Measurements from ENCODE around the gene DAG1. TPM values are rescaled to one million over a fixed set of nuclear protein-coding genes. Genes with fewer than 3 reads are reported as not detected.

The DAG1 gene
- total RNA-seq, 1 experiment from 2014 or later: 135 TPM

- no peak for DNase-seq (ENCODE audit: low spot score)
Observed at GRCh38 chr3:49518016-49518415, 47.9 kb downstream of the DAG1 start.

GRCh38 chr3:49518441-49518840, 48.4 kb downstream of the DAG1 start:
- no peak for DNase-seq (ENCODE audit: low spot score)

- DNase-seq (ENCODE audit: low spot score): no peak
Observed at GRCh38 chr3:49519296-49519695, 49.2 kb downstream of the DAG1 start.

- DNase-seq (ENCODE audit: low spot score): no peak
Observed at GRCh38 chr3:49519916-49520385, 49.9 kb downstream of the DAG1 start.

- no peak for DNase-seq (ENCODE audit: low spot score)
Observed at GRCh38 chr3:49523756-49524747, 54.0 kb downstream of the DAG1 start.

- no peak for DNase-seq (ENCODE audit: low spot score)
Observed at GRCh38 chr3:49529567-49529966, 59.5 kb downstream of the DAG1 start.

GRCh38 chr3:49530231-49530630, 60.2 kb downstream of the DAG1 start:
- no peak for DNase-seq (ENCODE audit: low spot score)

- no peak for DNase-seq (ENCODE audit: low spot score)
Observed at GRCh38 chr3:49530701-49531100, 60.6 kb downstream of the DAG1 start.

- no peak for DNase-seq (ENCODE audit: low spot score)
Observed at GRCh38 chr3:49531218-49531617, 61.2 kb downstream of the DAG1 start.

GRCh38 chr3:49531715-49532114, 61.6 kb downstream of the DAG1 start:
- DNase-seq (ENCODE audit: low spot score): no peak

- no peak for DNase-seq (ENCODE audit: low spot score)
Observed at GRCh38 chr3:49533031-49533430, 63.0 kb downstream of the DAG1 start.

- no peak for DNase-seq (ENCODE audit: low spot score)
Observed at GRCh38 chr3:49533786-49534519, 63.9 kb downstream of the DAG1 start.

- no peak for DNase-seq (ENCODE audit: low spot score)
Observed at GRCh38 chr3:49534581-49535441, 64.7 kb downstream of the DAG1 start.

GRCh38 chr3:49535971-49536874, 66.2 kb downstream of the DAG1 start:
- no peak for DNase-seq (ENCODE audit: low spot score)

- DNase-seq (ENCODE audit: low spot score): no peak
Observed at GRCh38 chr3:49536875-49537533, 66.9 kb downstream of the DAG1 start.

GRCh38 chr3:49539659-49540560, 69.8 kb downstream of the DAG1 start:
- peak; percentile 79 for DNase-seq (ENCODE audit: low spot score)

GRCh38 chr3:49552087-49552486, 82.0 kb downstream of the DAG1 start:
- DNase-seq (ENCODE audit: low spot score): no peak

GRCh38 chr3:49553324-49553691, 83.2 kb downstream of the DAG1 start:
- peak; percentile 5 for DNase-seq (ENCODE audit: low spot score)
